Measurements from ENCODE around the gene BCL2.

The BCL2 gene

GRCh38 chr18:63074981-63075404 is 244.6 kb downstream of the BCL2 start:
- no peak for DNase-seq

DNA sequence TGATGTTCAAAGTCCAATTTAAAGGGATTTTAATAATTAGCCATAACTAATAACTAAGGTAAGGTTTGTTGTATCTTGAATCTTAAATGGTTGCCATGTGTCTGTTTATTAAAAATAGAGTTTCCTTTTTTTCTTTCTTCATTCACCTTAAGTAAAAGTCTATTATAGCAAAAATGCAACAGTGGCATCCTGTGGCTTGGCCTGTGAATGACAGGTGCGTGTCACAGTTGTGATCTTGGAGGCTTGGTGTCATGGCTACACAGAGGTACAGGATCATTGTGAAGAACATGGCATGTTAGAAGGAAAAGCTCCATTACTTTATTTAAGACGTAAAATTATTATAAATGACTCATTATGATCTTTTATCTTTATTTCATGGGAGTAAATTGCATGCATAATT is 246.1 kb downstream of the BCL2 start:
- no peak for DNase-seq
